SK-N-MC (cell line): ENCODE results near the gene TMEM44.
A peak's percentile ranks its signal among the peaks of the same experiment; 100 is the strongest.

Experiments
- DNase-seq: peaks from one replicate; pipeline ENCODE4 v3.0.0-alpha.2; 2011; ENCODE audit warnings: low read depth, low spot score
- H3K27ac ChIP-seq: fragments of 200-600 bp; sonication (generic); 2 replicates; pipeline ENCODE4 v1.5.1; 2016; ENCODE audit warnings: mixed run types
- H3K36me3 ChIP-seq: fragments of 200-600 bp; sonication (generic); 2 replicates; pipeline ENCODE4 v1.6.1; 2017; ENCODE audit warnings: antibody characterized with exemption, low read length, mixed read lengths; ENCODE audit not compliant: insufficient read depth
- H3K4me3 ChIP-seq: fragments of 200-600 bp; sonication (generic); 2 replicates; pipeline ENCODE4 v1.5.1; 2016
- H3K9ac ChIP-seq: fragments of 200-600 bp; sonication (generic); 2 replicates; pipeline ENCODE4 v1.8.0; 2017; ENCODE audit warnings: mixed run types, mixed read lengths; ENCODE audit not compliant: insufficient read length
- H3K9me3 ChIP-seq: fragments of 200-600 bp; sonication (generic); 2 replicates; pipeline ENCODE4 v1.6.1; 2017; ENCODE audit warnings: low read depth, mild to moderate bottlenecking, antibody characterized with exemption, low read length, moderate library complexity, mixed read lengths
- EZH2 ChIP-seq: fragments of 200-600 bp; sonication (generic); IDR thresholded peaks from one replicate; pipeline ENCODE4 v1.6.1; 2017; ENCODE audit warnings: antibody characterized with exemption
- FOXP2 ChIP-seq: optimal IDR thresholded peaks from 2 replicates; pipeline ENCODE3; 2011; ENCODE audit warnings: mild to moderate bottlenecking, moderate library complexity; ENCODE audit not compliant: insufficient read depth; ENCODE audit errors: extremely low read length, control extremely low read depth
- POLR2AphosphoS5 ChIP-seq: IDR thresholded peaks from 2 replicates; pipeline ENCODE4 v1.6.1; 2012; ENCODE audit warnings: mild to moderate bottlenecking, low read depth, low read length, borderline replicate concordance

Gene TMEM44

DNA sequence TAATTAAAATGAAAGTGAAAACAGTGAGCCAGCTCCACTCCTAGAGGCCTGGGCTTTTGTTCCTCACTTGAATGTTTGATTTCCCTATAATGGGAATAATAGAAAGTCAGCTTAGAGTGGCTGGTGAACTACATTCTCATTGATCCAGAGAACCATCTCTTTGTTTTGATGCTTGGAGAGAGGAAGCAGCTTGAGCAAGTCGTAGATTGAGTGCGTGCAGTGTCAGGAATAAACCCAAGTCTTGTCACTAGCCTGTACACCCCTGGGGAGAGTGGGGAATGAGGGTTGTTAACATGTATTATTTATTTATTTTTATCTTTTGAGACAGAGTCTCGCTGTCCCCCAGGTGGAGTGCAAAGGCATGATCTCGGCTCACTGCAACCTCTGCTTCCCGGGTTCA, 39.7 kb upstream of the TMEM44 start:
- no peak for DNase-seq
- TF ChIP-seq POLR2AphosphoS5, result no peak
- TF ChIP-seq EZH2, result no peak
- TF ChIP-seq FOXP2, result no peak
- no peaks in the 10 kb centered on the region for H3K9me3 ChIP-seq
- H3K36me3 ChIP-seq, result peaks cover 21% of the 10 kb centered on the region
- peak overlapping the region; percentile 88 for H3K4me3 ChIP-seq
- peak overlapping the region; percentile 99 for H3K9ac ChIP-seq
- no peak overlapping the region for H3K27ac ChIP-seq

GRCh38 chr3:194671900-194672808, 38.9 kb upstream of the TMEM44 start, which contains the start of gene LSG1:
TSS of gene LSG1 (minus strand) at chr3:194672191. CDS start at chr3:194672162, 29 bp downstream.
- peak; percentile 77 for TF ChIP-seq POLR2AphosphoS5
- TF ChIP-seq FOXP2, result peak; percentile 72
- TF ChIP-seq EZH2, result no peak
- H3K9ac ChIP-seq, result peak within 1 kb of the TSS; percentile 99
- H3K27ac ChIP-seq, result peak within 1 kb of the TSS; percentile 98
- peaks cover 21% of the 10 kb centered on the region for H3K36me3 ChIP-seq
- peak; percentile 95 for DNase-seq
- H3K9me3 ChIP-seq, result no peaks in the 10 kb centered on the region
- peak within 1 kb of the TSS; percentile 88 for H3K4me3 ChIP-seq

- no peak for TF ChIP-seq FOXP2
- no peak for TF ChIP-seq POLR2AphosphoS5
- no peak for TF ChIP-seq EZH2
- no peak for DNase-seq
- H3K27ac ChIP-seq, result no peak overlapping the region; the same call in 1 of the 2 replicates
Observed at GRCh38 chr3:194671511-194671899, 38.3 kb upstream of the TMEM44 start.

GRCh38 chr3:194667363-194667762, 34.1 kb upstream of the TMEM44 start:
- Histone ChIP-seq H3K27ac (no peak overlapping the region), H3K9me3 (no peaks in the 10 kb centered on the region), H3K36me3 (peaks cover 56% of the 10 kb centered on the region), H3K4me3 (no peak overlapping the region), H3K9ac (no peak overlapping the region)
- no peak for TF ChIP-seq POLR2AphosphoS5
- no peak for DNase-seq

More at GRCh38 chr3:194671511-194671899, 38.3 kb upstream of the TMEM44 start:
- Histone ChIP-seq H3K9me3 (no peaks in the 10 kb centered on the region), H3K4me3 (peak overlapping the region; percentile 88), H3K9ac (peak overlapping the region; percentile 99), H3K36me3 (peaks cover 25% of the 10 kb centered on the region)

DNA sequence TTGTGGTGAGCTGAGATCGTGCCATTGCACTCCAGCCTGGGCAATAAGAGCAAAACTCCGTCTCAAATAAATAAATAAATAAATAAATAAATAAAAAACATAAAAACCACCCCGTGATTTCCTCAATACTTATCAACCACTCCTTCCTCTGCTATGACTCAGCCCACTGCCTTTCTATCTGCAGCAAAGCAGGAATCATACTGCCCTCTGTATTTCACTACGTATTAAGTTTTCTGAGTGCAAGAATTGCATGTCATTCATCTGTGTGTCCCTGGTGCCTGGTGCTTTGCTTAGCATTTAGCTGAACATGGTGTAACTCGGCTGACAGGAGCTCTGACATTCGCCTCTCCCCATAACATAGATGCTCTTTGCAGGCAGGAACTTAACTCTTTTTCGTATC, 31.6 kb upstream of the TMEM44 start:
- no peak for DNase-seq
- Histone ChIP-seq H3K9me3 (no peaks in the 10 kb centered on the region), H3K36me3 (peaks cover 72% of the 10 kb centered on the region), H3K27ac (no peak overlapping the region), H3K9ac (no peak overlapping the region), H3K4me3 (no peak overlapping the region)
- TF ChIP-seq EZH2, result no peak
- no peak for TF ChIP-seq FOXP2
- no peak for TF ChIP-seq POLR2AphosphoS5

- no peak overlapping the region for H3K27ac ChIP-seq
- no peak overlapping the region for H3K4me3 ChIP-seq
- no peak for TF ChIP-seq EZH2
- TF ChIP-seq FOXP2, result no peak
- no peak for TF ChIP-seq POLR2AphosphoS5
- no peak for DNase-seq
- no peaks in the 10 kb centered on the region for H3K9me3 ChIP-seq
- H3K36me3 ChIP-seq, result peaks cover 79% of the 10 kb centered on the region
- no peak overlapping the region for H3K9ac ChIP-seq
Observed at GRCh38 chr3:194661946-194662345, 28.7 kb upstream of the TMEM44 start.

GRCh38 chr3:194661374-194661773, 28.2 kb upstream of the TMEM44 start:
- Histone ChIP-seq H3K36me3 (peaks cover 74% of the 10 kb centered on the region), H3K9ac (no peak overlapping the region)
- no peak for DNase-seq

DNA sequence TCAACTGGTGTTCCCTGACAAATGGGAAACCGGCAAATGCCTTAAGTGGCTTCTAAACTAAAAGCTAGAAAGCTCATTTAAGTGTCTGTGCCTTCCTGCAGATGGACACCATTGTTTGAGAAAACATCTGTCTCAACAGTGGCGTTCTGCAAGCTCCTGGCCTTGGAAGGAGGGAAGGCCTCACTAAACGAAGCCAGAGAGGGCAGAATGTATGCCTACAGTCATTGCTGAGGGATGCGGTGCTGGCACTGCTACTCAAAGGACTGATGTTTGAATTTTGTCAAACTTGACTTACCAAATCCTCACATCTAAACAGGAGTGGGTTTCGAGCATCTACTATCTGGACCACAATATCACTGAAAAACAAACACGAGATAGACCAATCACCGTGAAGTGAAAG, 26.6 kb upstream of the TMEM44 start:
- TF ChIP-seq POLR2AphosphoS5, result no peak
- TF ChIP-seq EZH2, result no peak
- no peak for TF ChIP-seq FOXP2
- peaks cover 64% of the 10 kb centered on the region for H3K36me3 ChIP-seq
- H3K9me3 ChIP-seq, result no peaks in the 10 kb centered on the region
- no peak for DNase-seq
- H3K27ac ChIP-seq, result no peak overlapping the region
- no peak overlapping the region for H3K9ac ChIP-seq
- H3K4me3 ChIP-seq, result no peak overlapping the region

More at GRCh38 chr3:194661374-194661773, 28.2 kb upstream of the TMEM44 start:
- no peaks in the 10 kb centered on the region for H3K9me3 ChIP-seq
- no peak overlapping the region for H3K27ac ChIP-seq
- H3K4me3 ChIP-seq, result no peak overlapping the region
- TF ChIP-seq FOXP2 (no peak), POLR2AphosphoS5 (no peak), EZH2 (no peak)
